ACC112 (cell line): ENCODE measurements around the gene SORBS2.

ENCODE experiments used
- H2AFZ ChIP-seq: fragments of 200-600 bp; sonication (generic); one replicate; pipeline ENCODE4 v1.6.0; 2017; ENCODE audit warnings: antibody characterized with exemption, low read length; ENCODE audit not compliant: unreplicated experiment
- H3K27ac ChIP-seq: fragments of 200-600 bp; sonication (generic); 2 replicates; pipeline ENCODE4 v1.5.1; 2014; ENCODE audit warnings: low read depth, mild to moderate bottlenecking, antibody characterized with exemption, low read length, moderate library complexity
- H3K27me3 ChIP-seq: fragments of 200-600 bp; sonication (generic); 2 replicates; pipeline ENCODE4 v1.6.1; 2014; ENCODE audit warnings: mild to moderate bottlenecking, antibody characterized with exemption, low read length, moderate library complexity, mixed read lengths; ENCODE audit not compliant: insufficient read depth
- H3K36me3 ChIP-seq: fragments of 200-600 bp; sonication (generic); 2 replicates; pipeline ENCODE4 v1.6.1; 2016; ENCODE audit warnings: mild to moderate bottlenecking, antibody characterized with exemption, low read length, moderate library complexity, mixed read lengths; ENCODE audit not compliant: insufficient read depth
- H3K4me1 ChIP-seq: fragments of 200-600 bp; sonication (generic); one replicate; pipeline ENCODE4 v1.6.1; 2016; ENCODE audit warnings: low read length, mixed read lengths; ENCODE audit not compliant: insufficient read depth, unreplicated experiment, control insufficient read depth
- H3K4me3 ChIP-seq: fragments of 200-600 bp; sonication (generic); 2 replicates; pipeline ENCODE4 v1.5.1; 2014; ENCODE audit warnings: mild to moderate bottlenecking, low read depth, low read length
- H3K79me2 ChIP-seq: fragments of 200-600 bp; sonication (generic); one replicate; pipeline ENCODE4 v1.6.0; 2016; ENCODE audit warnings: low read length; ENCODE audit not compliant: control insufficient read depth, unreplicated experiment, insufficient read depth

The SORBS2 gene

GRCh38 chr4:185737489-185738037 lies 74.4 kb downstream of the SORBS2 start:
- no peaks in the 10 kb centered on the region for H3K27me3 ChIP-seq
- H3K36me3 ChIP-seq, result no peaks in the 10 kb centered on the region
- H3K4me1 ChIP-seq, result peaks cover 38% of the 10 kb centered on the region
- H3K27ac ChIP-seq, result peak overlapping the region; percentile 91
- peak overlapping the region; percentile 75 for H3K4me3 ChIP-seq
- peak overlapping the region; percentile 97 for H2AFZ ChIP-seq
- no peaks in the 10 kb centered on the region for H3K79me2 ChIP-seq

- Histone ChIP-seq H3K4me3 (no peak overlapping the region), H3K36me3 (no peaks in the 10 kb centered on the region), H3K27ac (no peak overlapping the region), H3K4me1 (peaks cover 38% of the 10 kb centered on the region), H3K27me3 (no peaks in the 10 kb centered on the region), H3K79me2 (no peaks in the 10 kb centered on the region), H2AFZ (no peak overlapping the region)
Measured at GRCh38 chr4:185736882-185737281, 75.1 kb downstream of the SORBS2 start.

- H3K79me2 ChIP-seq, result no peaks in the 10 kb centered on the region
- H2AFZ ChIP-seq, result no peak overlapping the region
- H3K4me1 ChIP-seq, result peaks cover 40% of the 10 kb centered on the region
- no peaks in the 10 kb centered on the region for H3K27me3 ChIP-seq
- H3K36me3 ChIP-seq, result no peaks in the 10 kb centered on the region
- H3K4me3 ChIP-seq, result no peak overlapping the region
- H3K27ac ChIP-seq, result no peak overlapping the region
Measured at GRCh38 chr4:185735866-185736400, 76.1 kb downstream of the SORBS2 start.

- H3K36me3 ChIP-seq, result no peaks in the 10 kb centered on the region
- H3K4me1 ChIP-seq, result peaks cover 50% of the 10 kb centered on the region
Measured at GRCh38 chr4:185734930-185735329, 77.1 kb downstream of the SORBS2 start.

GRCh38 chr4:185734214-185734613 lies 77.8 kb downstream of the SORBS2 start:
- Histone ChIP-seq H3K27me3 (no peaks in the 10 kb centered on the region), H3K36me3 (no peaks in the 10 kb centered on the region), H3K4me3 (no peak overlapping the region), H3K79me2 (no peaks in the 10 kb centered on the region), H3K4me1 (peaks cover 55% of the 10 kb centered on the region), H2AFZ (no peak overlapping the region), H3K27ac (no peak overlapping the region)

More at GRCh38 chr4:185734930-185735329, 77.1 kb downstream of the SORBS2 start:
- no peaks in the 10 kb centered on the region for H3K79me2 ChIP-seq
- no peak overlapping the region for H2AFZ ChIP-seq
- no peaks in the 10 kb centered on the region for H3K27me3 ChIP-seq
- no peak overlapping the region for H3K27ac ChIP-seq
- no peak overlapping the region for H3K4me3 ChIP-seq

- peak overlapping the region; percentile 97 for H3K27ac ChIP-seq
- H3K36me3 ChIP-seq, result no peaks in the 10 kb centered on the region
- peak overlapping the region; percentile 27 for H2AFZ ChIP-seq
- H3K79me2 ChIP-seq, result no peaks in the 10 kb centered on the region
- H3K4me3 ChIP-seq, result peak overlapping the region; percentile 49; the same call in 1 of the 2 replicates
- peaks cover 36% of the 10 kb centered on the region for H3K4me1 ChIP-seq
- H3K27me3 ChIP-seq, result no peaks in the 10 kb centered on the region
Measured at GRCh38 chr4:185730849-185731608, 81.0 kb downstream of the SORBS2 start.

- Histone ChIP-seq H3K27ac (peak overlapping the region; percentile 97), H3K79me2 (no peaks in the 10 kb centered on the region), H2AFZ (no peak overlapping the region)
Measured at GRCh38 chr4:185730387-185730786, 81.6 kb downstream of the SORBS2 start.

GRCh38 chr4:185729391-185729804 lies 82.6 kb downstream of the SORBS2 start:
- no peaks in the 10 kb centered on the region for H3K27me3 ChIP-seq
- H3K4me1 ChIP-seq, result peaks cover 28% of the 10 kb centered on the region
- peak overlapping the region; percentile 49 for H2AFZ ChIP-seq
- H3K27ac ChIP-seq, result peak overlapping the region; percentile 57
- H3K79me2 ChIP-seq, result no peaks in the 10 kb centered on the region
- H3K4me3 ChIP-seq, result no peak overlapping the region
- no peaks in the 10 kb centered on the region for H3K36me3 ChIP-seq

More at GRCh38 chr4:185730387-185730786, 81.6 kb downstream of the SORBS2 start:
- peaks cover 33% of the 10 kb centered on the region for H3K4me1 ChIP-seq
- no peaks in the 10 kb centered on the region for H3K36me3 ChIP-seq
- H3K27me3 ChIP-seq, result no peaks in the 10 kb centered on the region
- H3K4me3 ChIP-seq, result no peak overlapping the region; the same call in 1 of the 2 replicates

- peak overlapping the region; percentile 49 for H2AFZ ChIP-seq
- H3K4me3 ChIP-seq, result no peak overlapping the region
- peaks cover 23% of the 10 kb centered on the region for H3K4me1 ChIP-seq
- H3K27ac ChIP-seq, result peak overlapping the region; percentile 57; the same call in 1 of the 2 replicates
- no peaks in the 10 kb centered on the region for H3K79me2 ChIP-seq
- H3K27me3 ChIP-seq, result no peaks in the 10 kb centered on the region
- H3K36me3 ChIP-seq, result no peaks in the 10 kb centered on the region
Measured at GRCh38 chr4:185728893-185729292, 83.1 kb downstream of the SORBS2 start.

GRCh38 chr4:185726931-185727330 lies 85.1 kb downstream of the SORBS2 start:
- Histone ChIP-seq H3K36me3 (no peaks in the 10 kb centered on the region), H3K27me3 (no peaks in the 10 kb centered on the region), H3K4me1 (peaks cover 36% of the 10 kb centered on the region), H2AFZ (no peak overlapping the region), H3K79me2 (no peaks in the 10 kb centered on the region), H3K27ac (0 out of 2 replicates have a peak overlapping the region, but pooled peaks have one; percentile 15), H3K4me3 (no peak overlapping the region)
